Lung (tissue), 12 donors: ENCODE data around the gene MAPKAPK2. TPM values are rescaled to one million over a fixed set of nuclear protein-coding genes. Genes with fewer than 3 reads are reported as not detected.
A peak's percentile ranks its signal among the peaks of the same experiment; 100 is the strongest.

Experiments
- ATAC-seq: fragments of 200-7000 bp; cut with Tn5 transposase; one replicate; pipeline ENCODE4 v1.9.1; 2020; ENCODE audit warnings: moderate number of reproducible peaks; ENCODE audit not compliant: insufficient read depth, low FRiP score
- DNase-seq, 3 donors: peaks; one replicate each; pipeline ENCODE4 v3.0.0-alpha.2; 2013 to 2017
- H3K27ac ChIP-seq, 2 donors: one replicate each; pipeline ENCODE4 v1.5.1; 2013; ENCODE audit warnings: mild to moderate bottlenecking in 2 of 2, moderate library complexity in 2 of 2, control low read depth in 1 of 2, inconsistent platforms in 1 of 2, low read depth in 1 of 2, low read length in 1 of 2
- H3K27me3 ChIP-seq, 3 donors: one replicate each; pipeline ENCODE4 v1.5.1; 2013; ENCODE audit warnings: low read length in 2 of 3; ENCODE audit not compliant: control insufficient read depth in 3 of 3, insufficient read depth in 3 of 3
- H3K36me3 ChIP-seq, 4 donors: one replicate each; pipeline ENCODE4 v1.5.1; 2013; ENCODE audit warnings: low read length in 4 of 4, mild to moderate bottlenecking in 1 of 4, moderate library complexity in 1 of 4; ENCODE audit not compliant: control insufficient read depth in 4 of 4, insufficient read depth in 4 of 4
- H3K4me1 ChIP-seq, 5 donors: one replicate each; pipeline ENCODE4 v1.5.1; 2013; ENCODE audit warnings: low read length in 5 of 5, mild to moderate bottlenecking in 2 of 5, moderate library complexity in 1 of 5; ENCODE audit not compliant: control insufficient read depth in 5 of 5, insufficient read depth in 5 of 5
- H3K4me3 ChIP-seq: one replicate; pipeline ENCODE4 v1.5.1; 2013; ENCODE audit warnings: mild to moderate bottlenecking, control low read depth, moderate library complexity
- H3K9ac ChIP-seq, 2 donors: one replicate each; pipeline ENCODE4 v1.5.1; 2013; ENCODE audit warnings: low read length in 2 of 2, control low read depth in 1 of 2; ENCODE audit not compliant: insufficient read depth in 1 of 2
- H3K9me3 ChIP-seq, 4 donors: one replicate each; pipeline ENCODE4 v1.5.1; 2013; ENCODE audit warnings: low read length in 3 of 4, mild to moderate bottlenecking in 1 of 4, moderate library complexity in 1 of 4; ENCODE audit not compliant: control insufficient read depth in 4 of 4, insufficient read depth in 3 of 4
- CTCF ChIP-seq: IDR thresholded peaks from 2 replicates; pipeline ENCODE4 v1.5.1; 2012; ENCODE audit warnings: mild to moderate bottlenecking; ENCODE audit errors: control extremely low read depth, extremely low read depth
- WGBS, 2 donors: extraction: QIAGEN DNeasy Blood & Tissue Kit; methylation state at CpG; one replicate each; pipeline ENCODE4 v1.1.7; 2013; 5-methylcytosine and 5-hydroxymethylcytosine counted together
- polyA plus RNA-seq, 2 donors: library from polyadenylated mRNA; stranded (reverse); fragments of 200-250 nt; gene quantifications; one replicate each; pipeline ENCODE4 v1.2.1, GENCODE V29; 2013
- total RNA-seq, 2 donors: library from RNA; depleted of rRNA in 1 of 2; stranded (reverse); fragments of >200 nt in 1 of 2; gene quantifications; one replicate each; pipeline ENCODE4 v1.2.1, GENCODE V29; 2014 to 2021
- donor health status: control.
- donor health status: control.
- donor health status: Bipolar disorder and iron deficiency.
- donor health status: healthy.
- donor health status: DM: yes; HTN: yes; CAD: no.

Gene MAPKAPK2
- total and polyA plus RNA-seq, 4 donors: 35.8 to 116 (median 75.1) TPM

GRCh38 chr1:206690516-206690915 lies 5.8 kb downstream of the MAPKAPK2 start:
- Histone ChIP-seq H3K27me3 (no peaks in the 10 kb centered on the region), H3K4me1 (peaks cover 30 to 64% (median 48%) of the 10 kb centered on the region in 5 donors), H3K36me3 (peaks cover 0 to 6% (median 0%) of the 10 kb centered on the region in 4 donors), H3K9me3 (no peaks in the 10 kb centered on the region), H3K9ac (no peak overlapping the region), H3K27ac (peak overlapping the region in 1 of 2 donors; percentile 99), H3K4me3 (no peak overlapping the region)
- no peak for TF ChIP-seq CTCF
- ATAC-seq (no peak), DNase-seq (no peak)
- 61 to 67% methylated on average over 2 of the region's 2 CpGs for WGBS, 2 donors

- 60 to 63% methylated on average over 8 of the region's 8 CpGs for WGBS, 2 donors
- TF ChIP-seq CTCF: no peak
- Histone ChIP-seq H3K4me3 (no peak overlapping the region), H3K27ac (peak overlapping the region in 1 of 2 donors; percentile 85), H3K27me3 (no peaks in the 10 kb centered on the region), H3K9me3 (no peaks in the 10 kb centered on the region), H3K36me3 (peaks cover 0 to 6% (median 0%) of the 10 kb centered on the region in 4 donors), H3K4me1 (peaks cover 28 to 64% (median 42%) of the 10 kb centered on the region in 5 donors), H3K9ac (no peak overlapping the region)
- DNase-seq: no peak
- ATAC-seq: no peak
Observed at GRCh38 chr1:206691604-206692003, 6.9 kb downstream of the MAPKAPK2 start.

- DNase-seq: peak; percentile 41 to 73 (median 44)
- WGBS, 2 donors: 44 to 45% methylated on average over 10 of the region's 10 CpGs
- Histone ChIP-seq H3K4me1 (peaks cover 17 to 64% (median 27%) of the 10 kb centered on the region in 5 donors), H3K36me3 (peaks cover 0 to 6% (median 0%) of the 10 kb centered on the region in 4 donors), H3K4me3 (no peak overlapping the region), H3K9me3 (no peaks in the 10 kb centered on the region), H3K27ac (peak overlapping the region; percentile 37 to 93), H3K27me3 (no peaks in the 10 kb centered on the region), H3K9ac (no peak overlapping the region)
- no peak for ATAC-seq
- TF ChIP-seq CTCF: no peak
Observed at GRCh38 chr1:206693029-206693428, 8.3 kb downstream of the MAPKAPK2 start.

DNA sequence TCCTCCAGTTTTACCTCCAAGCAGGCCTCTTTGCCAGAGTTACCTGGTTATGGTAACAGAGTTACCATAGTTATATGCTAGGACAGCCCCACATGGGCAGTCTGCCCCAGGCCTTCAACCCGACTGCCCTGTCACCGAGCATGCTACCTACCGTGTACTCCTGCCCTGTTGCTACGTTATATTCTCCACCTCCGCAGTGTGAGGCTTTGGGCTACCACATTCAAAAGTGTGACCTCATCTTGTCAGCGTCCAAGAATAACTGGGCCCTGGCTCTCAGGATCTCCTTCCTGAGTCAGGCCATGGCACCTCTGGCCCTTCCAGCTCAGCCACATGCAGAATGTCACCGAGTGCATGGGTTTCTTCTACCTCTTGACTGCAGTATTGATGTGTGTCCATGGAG lies 8.9 kb downstream of the MAPKAPK2 start:
- no peaks in the 10 kb centered on the region for H3K9me3 ChIP-seq
- peaks cover 17 to 60% (median 24%) of the 10 kb centered on the region in 5 donors for H3K4me1 ChIP-seq
- ATAC-seq (no peak), DNase-seq (no peak)
- no peak overlapping the region for H3K4me3 ChIP-seq
- H3K36me3 ChIP-seq: peaks cover 0 to 6% (median 0%) of the 10 kb centered on the region in 4 donors
- peak overlapping the region; percentile 37 to 93 for H3K27ac ChIP-seq
- TF ChIP-seq CTCF: no peak
- no peaks in the 10 kb centered on the region for H3K27me3 ChIP-seq
- H3K9ac ChIP-seq: no peak overlapping the region
- 79 to 88% methylated on average over 7 of the region's 7 CpGs for WGBS, 2 donors
